Caki2 (cell line): Measurements from ENCODE around the gene PPP2R2C. TPM values are rescaled to one million over a fixed set of nuclear protein-coding genes. Genes with fewer than 3 reads are reported as not detected.

ENCODE experiments used
- DNase-seq: peaks from one replicate; pipeline ENCODE4 v3.0.0-alpha.2; 2015; ENCODE audit warnings: low read depth
- in situ Hi-C: cut with HindIII; loops from 2 replicates; pipeline ENCODE4 v1.10.0; 2016; ENCODE audit warnings: low sequenced_read_pairs, low pct_unique_long_range_greater_than_20kb, mixed read lengths
- total RNA-seq: library from RNA; depleted of rRNA; stranded (reverse); fragments of >200 nt; shearing (Covaris generic); gene quantifications from 2 replicates; pipeline ENCODE4 v1.2.3, GENCODE V29; 2014; ENCODE audit warnings: low replicate concordance

PPP2R2C gene
- total RNA-seq, 1 experiment from 2014 or later = 51.9 TPM

DNA sequence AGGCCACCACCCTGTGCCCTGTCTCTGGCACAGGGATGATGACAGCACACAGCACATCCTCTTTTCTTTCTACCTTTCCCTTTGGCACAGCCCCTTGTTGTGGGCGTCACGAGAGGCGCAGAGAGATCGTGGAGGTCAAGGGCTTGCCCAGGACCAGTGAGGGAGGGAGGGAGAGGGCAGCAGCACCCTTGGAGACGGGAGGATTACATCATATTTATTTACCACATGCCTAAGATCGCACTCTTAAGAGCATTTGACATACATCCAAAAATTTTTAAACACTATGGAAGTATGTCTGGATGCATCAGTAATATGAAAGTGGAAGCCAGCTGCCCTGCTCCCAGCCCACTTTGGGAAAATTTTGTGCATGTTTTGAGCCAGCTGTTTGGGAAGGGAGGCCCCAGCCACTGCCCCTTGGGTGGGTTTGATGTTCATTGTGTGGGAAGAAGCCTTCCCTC is 190.1 kb downstream of the PPP2R2C start:
- no peak for DNase-seq
- in situ Hi-C loops = no loop called here

- no peak for DNase-seq
- in situ Hi-C loops = no loop called here
Observed at GRCh38 chr4:6281436-6282313, 190.7 kb downstream of the PPP2R2C start.

GRCh38 chr4:6280365-6280996 is 191.9 kb downstream of the PPP2R2C start:
- in situ Hi-C loops = no loop called here
- DNase-seq = no peak

DNA sequence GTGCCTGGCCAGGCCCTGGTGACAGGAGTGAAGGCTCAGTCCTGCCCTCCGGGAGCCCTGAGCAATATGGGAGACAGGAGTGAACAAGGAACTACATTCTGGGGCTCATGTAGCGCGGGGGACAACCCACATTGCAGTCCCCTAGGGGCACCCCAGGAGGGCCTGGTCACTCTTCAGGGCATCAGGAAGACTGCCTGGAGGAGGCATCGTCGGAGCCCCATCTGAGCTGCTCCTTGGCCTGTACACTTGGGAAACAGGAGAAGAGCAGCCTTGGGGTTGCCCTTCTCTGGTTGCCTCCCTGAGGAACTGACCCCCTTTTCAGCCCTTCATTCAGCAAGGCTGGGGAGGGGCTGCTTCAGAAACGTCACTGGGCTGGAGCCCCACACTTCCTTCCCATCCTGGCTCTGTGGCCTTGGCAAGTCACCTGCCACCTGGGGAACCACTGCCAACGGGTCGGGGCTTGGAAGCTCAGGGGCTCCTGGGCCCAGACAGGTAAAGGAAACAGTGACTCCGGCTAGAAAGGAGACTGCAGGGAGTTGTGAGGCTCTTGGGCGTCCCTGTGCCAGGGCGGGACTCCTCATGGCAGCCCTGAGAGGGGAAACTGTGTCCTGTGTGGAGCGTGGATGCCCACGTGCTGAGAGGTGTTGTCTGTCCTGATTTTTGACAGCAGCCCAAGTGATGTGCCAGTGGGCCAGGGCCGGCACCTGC is 192.7 kb downstream of the PPP2R2C start:
- DNase-seq = no peak
- in situ Hi-C loops = no loop called here

GRCh38 chr4:6278801-6279197 is 193.6 kb downstream of the PPP2R2C start:
- in situ Hi-C loops = no loop called here
- DNase-seq = no peak

- no peak for DNase-seq
- in situ Hi-C loops = no loop called here
Observed at GRCh38 chr4:6277935-6278800, 194.2 kb downstream of the PPP2R2C start.

- in situ Hi-C loops = no loop called here
- no peak for DNase-seq
Observed at GRCh38 chr4:6277139-6277802, 195.1 kb downstream of the PPP2R2C start.

DNA sequence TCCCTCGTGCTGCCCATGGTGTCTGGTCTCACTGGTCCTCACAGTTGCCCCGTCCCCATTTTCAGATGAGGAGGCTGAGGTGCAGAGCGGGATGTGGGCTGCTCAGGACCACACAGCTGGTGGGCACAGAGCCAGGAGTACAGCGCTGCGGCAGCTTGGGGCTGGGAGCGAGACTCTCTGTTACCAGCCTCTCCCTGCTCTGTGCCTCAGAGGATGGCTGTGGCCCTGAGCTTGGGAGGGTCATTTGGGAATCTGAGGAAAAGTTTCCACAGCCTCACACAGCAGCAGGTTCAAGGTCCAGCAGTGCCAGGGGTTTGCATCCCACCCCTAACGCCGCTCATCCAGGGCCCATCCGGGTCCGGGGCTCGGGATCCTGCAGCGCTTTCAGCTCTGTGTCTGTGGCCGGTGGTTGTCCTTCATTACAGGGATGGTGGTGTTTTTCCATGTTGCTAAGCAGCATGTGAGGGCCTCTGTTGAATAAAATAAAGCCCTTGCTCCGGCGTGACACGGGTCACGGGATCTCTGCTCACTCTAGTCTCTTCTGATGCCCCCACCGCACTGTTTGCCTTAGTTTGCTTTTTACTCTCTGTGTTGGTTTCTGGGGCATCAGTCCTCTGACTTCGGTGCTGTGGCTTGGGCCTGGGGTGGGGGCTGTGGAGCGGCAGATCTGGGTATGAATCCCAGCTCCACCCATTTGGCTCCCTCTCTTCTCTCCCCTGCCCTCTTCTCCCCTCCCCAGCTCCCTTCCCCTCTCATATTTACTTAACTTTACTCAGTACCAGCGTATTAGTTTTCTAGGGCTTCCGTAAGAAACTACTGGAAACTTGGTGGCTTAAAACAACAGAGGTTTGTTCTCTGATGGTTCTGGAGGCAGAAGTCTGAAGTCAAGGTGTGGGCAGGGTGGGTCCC is 196.3 kb downstream of the PPP2R2C start:
- in situ Hi-C loops = no loop called here
- DNase-seq = no peak

DNA sequence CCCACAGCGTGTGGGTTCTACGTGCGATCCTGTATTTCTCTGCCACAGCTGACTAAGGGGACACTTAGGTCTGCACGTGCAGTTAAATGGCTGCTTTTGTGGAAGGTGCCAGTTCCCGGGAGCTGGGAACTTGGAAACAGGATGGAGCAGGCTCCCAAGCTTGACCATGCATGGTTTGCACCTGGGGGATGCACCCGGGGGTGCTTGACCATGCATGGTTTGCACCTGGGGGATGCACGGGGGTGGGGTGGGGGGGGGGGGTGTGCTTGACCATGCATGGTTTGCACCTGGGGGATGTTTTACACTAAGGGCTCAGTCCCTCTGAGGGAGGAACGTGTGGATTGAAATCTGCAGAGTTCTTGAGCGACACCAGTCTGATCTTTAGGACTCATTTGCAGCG is 197.1 kb downstream of the PPP2R2C start:
- in situ Hi-C loops = no loop called here
- no peak for DNase-seq

GRCh38 chr4:6273661-6273990 is 198.8 kb downstream of the PPP2R2C start:
- in situ Hi-C loops = no loop called here
- no peak for DNase-seq

DNA sequence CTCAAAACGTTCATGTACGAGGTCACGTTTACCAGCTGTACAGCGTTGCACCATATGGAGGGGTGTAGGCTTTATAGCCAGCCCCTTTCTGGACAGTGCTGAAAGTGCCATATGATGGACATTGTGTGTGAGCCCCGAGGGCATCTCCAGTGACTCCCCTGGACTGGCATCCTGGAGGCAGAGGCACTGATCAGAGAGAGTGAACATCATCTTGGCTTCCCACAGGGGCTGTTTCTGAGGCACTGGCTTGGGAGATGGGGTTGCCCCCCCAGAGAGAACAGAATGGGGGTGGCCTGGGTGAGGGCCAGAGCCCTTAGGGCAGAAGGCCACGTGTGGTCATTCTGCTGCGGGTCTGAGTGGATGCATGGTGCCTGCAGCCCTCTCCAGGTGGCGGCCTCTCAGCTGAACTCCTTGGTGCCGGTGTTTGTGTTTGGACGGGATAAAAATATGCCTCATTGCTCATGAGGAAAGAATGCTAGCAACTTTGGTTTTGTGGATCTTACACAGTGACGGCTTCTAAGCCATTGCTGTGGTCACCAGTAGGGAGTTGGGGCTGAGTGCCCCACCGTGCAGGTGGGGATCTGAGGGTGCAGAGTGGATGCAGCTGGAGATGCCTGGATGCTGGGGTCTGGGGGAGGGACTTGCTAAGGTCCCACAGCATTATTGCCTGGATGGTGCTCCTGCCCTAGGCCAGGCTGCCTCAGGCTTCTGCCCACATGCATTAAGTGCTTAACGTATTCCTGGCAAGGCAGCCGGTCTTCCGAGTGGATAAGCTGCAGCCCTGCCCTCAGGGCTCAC is 199.4 kb downstream of the PPP2R2C start:
- in situ Hi-C loops = no loop called here
- DNase-seq = peak; percentile 73

DNA sequence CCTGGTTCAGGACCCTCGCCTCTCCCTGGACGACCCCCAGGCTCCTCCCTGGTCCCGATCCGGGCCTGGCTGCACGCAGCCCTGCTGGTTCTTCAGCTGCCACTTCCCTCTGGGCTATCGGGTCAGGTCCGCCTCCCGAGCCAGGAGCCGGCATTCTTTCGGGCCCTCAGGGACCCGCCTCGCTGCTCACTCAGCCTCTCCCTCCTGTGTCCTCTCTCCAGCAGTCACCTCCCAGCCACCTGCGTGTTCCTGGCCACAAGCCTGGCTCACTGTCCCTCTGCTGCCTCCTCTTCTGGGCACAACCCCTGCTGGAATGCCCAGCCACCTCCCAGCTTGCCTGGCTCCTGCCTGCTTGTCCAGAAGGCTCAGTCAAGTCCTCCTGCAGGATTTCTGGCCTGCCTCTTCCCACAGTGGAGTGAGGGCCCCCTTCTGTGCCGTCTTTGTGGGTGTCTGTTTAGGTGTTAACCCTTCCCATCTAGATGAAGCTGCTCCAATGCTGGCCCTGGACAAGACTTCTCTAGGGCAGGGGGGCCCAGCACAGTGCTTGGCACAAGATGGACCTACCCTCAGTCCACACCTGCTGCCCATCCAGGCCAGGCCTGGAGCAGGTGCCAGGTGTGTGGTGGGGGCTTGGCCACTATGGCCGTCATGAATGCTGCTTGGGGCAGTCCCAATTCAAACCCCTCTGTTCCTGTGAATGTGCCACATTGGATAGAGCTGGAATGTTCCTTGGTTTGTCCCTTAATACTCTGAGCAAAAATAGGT is 200.5 kb downstream of the PPP2R2C start:
- no peak for DNase-seq
- in situ Hi-C loops = no loop called here

GRCh38 chr4:6271206-6271605 is 201.2 kb downstream of the PPP2R2C start:
- in situ Hi-C loops = no loop called here
- no peak for DNase-seq

GRCh38 chr4:6270636-6271121 is 201.7 kb downstream of the PPP2R2C start:
- no peak for DNase-seq
- in situ Hi-C loops = no loop called here
